Endometrium (tissue), 2 donors: Measurements from ENCODE around the gene PMEPA1.

Experiments
- FAIRE-seq: peaks from 2 replicates; lab custom pipeline; 2012; peaks lifted over from hg19 to GRCh38; lab: Jason Lieb, UNC
- donor health status: control.
- donor health status: control.

The PMEPA1 gene

GRCh38 chr20:57711311-57711712 is 1.5 kb upstream of the PMEPA1 start:
- FAIRE-seq, result no peak

- FAIRE-seq, result no peak
Observed at GRCh38 chr20:57710841-57711240, 1.0 kb upstream of the PMEPA1 start.

- FAIRE-seq, result no peak
Observed at GRCh38 chr20:57708694-57709673, 831 bp downstream of the PMEPA1 start.

- FAIRE-seq, result no peak
Observed at GRCh38 chr20:57707849-57708693, 1.7 kb downstream of the PMEPA1 start.

GRCh38 chr20:57707320-57707719 is 2.5 kb downstream of the PMEPA1 start:
- FAIRE-seq, result no peak

- FAIRE-seq, result no peak
Observed at GRCh38 chr20:57705127-57705899, 4.5 kb downstream of the PMEPA1 start.

GRCh38 chr20:57704245-57704644 is 5.6 kb downstream of the PMEPA1 start:
- no peak for FAIRE-seq

- no peak for FAIRE-seq
Observed at GRCh38 chr20:57703013-57703412, 6.8 kb downstream of the PMEPA1 start.

- no peak for FAIRE-seq
Observed at GRCh38 chr20:57702521-57702920, 7.3 kb downstream of the PMEPA1 start.

- FAIRE-seq, result no peak
Observed at GRCh38 chr20:57702091-57702490, 7.7 kb downstream of the PMEPA1 start.

DNA sequence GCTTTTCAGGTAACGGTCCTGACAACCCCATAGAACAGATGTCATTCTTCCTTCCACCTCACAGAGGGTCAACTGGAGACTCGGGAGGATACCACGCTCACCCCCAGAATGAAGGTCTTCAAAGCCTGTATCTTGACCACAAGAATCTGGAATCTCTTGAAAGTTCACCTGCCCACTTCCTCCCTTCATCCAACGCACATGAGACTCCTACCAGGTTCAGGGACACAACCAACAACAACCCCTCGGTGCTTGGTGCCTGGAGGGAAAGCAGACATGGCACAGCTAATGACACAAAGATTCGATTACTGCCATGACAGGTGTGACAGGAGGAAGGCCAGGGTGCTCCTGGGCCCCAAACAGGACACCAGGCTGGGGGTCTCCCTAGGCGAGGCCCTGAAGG is 8.2 kb downstream of the PMEPA1 start:
- no peak for FAIRE-seq

DNA sequence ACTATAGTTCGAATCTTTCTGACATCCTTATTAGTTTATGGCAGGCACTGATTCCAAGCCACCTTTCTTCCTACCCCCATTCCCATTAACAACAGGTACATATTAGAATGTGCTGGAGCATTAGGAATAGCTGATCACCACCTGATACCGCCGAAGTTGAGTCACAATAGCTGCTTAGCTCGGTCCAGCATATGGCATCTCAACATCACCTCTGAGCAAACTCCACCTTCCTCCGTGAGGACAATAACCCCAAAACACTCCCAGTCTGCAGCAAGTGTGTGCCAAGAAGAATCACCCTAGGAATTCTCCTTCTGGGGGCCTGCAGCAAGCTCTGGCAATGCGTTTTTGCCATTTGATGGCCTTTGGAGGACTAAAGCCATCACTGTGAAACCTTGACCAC is 8.7 kb downstream of the PMEPA1 start:
- FAIRE-seq, result no peak

DNA sequence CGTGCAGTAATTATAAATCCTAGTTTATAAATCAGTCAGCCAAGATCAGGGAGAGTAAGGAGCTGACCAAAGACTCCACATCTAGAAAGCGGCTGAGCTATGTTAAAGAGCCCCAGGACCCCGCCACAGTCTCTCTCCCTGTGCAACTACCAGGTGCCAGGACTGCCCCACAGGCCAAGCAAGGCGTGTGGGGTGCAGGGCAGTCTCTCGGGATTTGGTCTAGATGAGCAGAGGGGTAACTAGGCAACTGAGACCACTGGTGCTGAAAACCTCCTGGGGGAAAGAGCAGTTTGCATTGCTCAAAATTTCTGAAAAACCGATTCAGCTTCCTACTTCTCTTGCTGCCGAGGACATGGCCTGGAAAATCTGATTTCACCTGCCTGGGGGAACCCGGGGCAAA is 10.4 kb downstream of the PMEPA1 start:
- no peak for FAIRE-seq

DNA sequence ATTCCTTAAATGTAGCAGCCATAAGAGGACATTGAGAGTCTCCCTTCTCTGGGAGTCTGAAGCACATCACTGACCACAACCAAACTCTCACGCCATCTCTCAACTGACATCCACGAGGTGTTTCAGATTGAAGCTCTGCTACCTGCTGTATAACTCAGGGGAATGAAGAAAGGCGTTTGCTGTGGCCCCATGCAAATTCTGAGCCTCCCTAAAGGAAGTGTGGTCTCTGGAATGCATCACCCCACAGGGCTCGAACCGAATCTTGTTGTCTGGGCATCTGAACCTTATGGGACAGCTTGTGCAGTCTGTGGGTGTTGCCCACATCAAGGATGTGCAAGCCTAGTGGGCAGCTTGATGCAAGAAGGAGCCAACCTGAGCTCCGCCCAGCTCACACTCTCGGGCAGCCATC is 10.9 kb downstream of the PMEPA1 start:
- FAIRE-seq, result no peak

DNA sequence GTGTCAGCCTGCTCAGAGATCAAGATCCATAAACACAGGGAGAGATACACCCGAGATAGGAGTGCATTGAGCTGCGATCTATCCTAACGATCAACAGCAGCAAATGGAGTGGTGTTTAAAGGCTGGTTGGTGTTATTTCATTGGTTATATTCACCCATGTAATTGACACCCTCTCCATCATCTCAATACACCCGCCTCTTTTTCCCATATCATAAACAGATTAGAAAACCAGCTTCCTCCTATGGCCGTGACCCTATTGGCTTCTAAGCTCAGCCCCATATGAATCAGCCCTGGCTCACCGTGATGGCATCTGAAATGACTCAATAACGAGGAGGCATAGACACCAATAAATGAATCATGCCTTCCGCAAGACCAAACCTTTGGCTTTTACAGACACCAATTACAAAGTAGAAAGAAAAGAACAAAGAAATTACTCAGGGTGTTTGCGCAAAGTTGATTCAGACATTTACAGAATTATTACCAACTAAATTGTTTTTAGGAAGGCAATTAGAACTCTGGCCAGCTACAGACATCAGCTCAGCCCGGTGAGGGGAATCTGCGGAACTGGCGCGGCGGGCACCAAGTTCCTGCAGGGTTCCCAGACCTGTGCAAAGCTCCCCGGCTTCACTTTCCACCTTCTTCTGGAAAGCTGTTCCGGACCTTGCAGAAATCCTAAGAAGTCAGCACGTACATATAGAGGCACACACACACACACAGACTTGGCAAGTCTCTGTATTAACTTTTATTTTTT is 11.5 kb downstream of the PMEPA1 start:
- FAIRE-seq, result no peak

GRCh38 chr20:57697543-57697942 is 12.3 kb downstream of the PMEPA1 start:
- no peak for FAIRE-seq

- no peak for FAIRE-seq
Observed at GRCh38 chr20:57696401-57696961, 13.3 kb downstream of the PMEPA1 start.

- no peak for FAIRE-seq
Observed at GRCh38 chr20:57695940-57696339, 13.9 kb downstream of the PMEPA1 start.

GRCh38 chr20:57695012-57695411 is 14.8 kb downstream of the PMEPA1 start:
- FAIRE-seq, result no peak

GRCh38 chr20:57694481-57694880 is 15.3 kb downstream of the PMEPA1 start:
- no peak for FAIRE-seq

GRCh38 chr20:57693670-57694329 is 16.0 kb downstream of the PMEPA1 start:
- no peak for FAIRE-seq
